HG02623 (cell line): ENCODE measurements around the gene KATNA1.

ENCODE experiments used
- ATAC-seq: cut with Tn5 transposase; IDR thresholded peaks from one replicate; pipeline ENCODE4 v1.9.1; 2021; ENCODE audit warnings: moderate library complexity; ENCODE audit not compliant: unreplicated experiment

The KATNA1 gene

GRCh38 chr6:149614337-149614736, 34.2 kb downstream of the KATNA1 start:
- ATAC-seq, result no peak

GRCh38 chr6:149608381-149608982, 40.0 kb downstream of the KATNA1 start:
- no peak for ATAC-seq

DNA sequence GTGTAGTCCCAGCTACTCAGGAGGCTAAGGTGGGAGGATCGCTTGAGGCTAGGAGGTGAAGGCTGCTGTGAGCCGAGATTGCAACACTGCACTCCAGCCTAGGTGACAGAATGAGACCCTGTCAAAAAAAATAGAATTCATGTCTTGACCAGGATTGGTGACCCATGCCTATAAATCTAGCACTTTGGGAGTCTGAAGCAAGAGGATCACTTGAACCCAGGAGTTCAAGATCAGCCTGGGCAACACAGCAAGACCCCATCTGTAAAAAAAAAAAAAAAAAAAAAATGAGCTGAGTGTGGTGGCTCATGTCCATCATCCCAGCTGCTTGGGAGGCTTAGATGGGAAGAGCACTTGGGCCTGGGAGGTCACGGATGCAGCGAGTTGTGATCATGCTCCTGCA, 48.0 kb downstream of the KATNA1 start:
- ATAC-seq, result no peak

DNA sequence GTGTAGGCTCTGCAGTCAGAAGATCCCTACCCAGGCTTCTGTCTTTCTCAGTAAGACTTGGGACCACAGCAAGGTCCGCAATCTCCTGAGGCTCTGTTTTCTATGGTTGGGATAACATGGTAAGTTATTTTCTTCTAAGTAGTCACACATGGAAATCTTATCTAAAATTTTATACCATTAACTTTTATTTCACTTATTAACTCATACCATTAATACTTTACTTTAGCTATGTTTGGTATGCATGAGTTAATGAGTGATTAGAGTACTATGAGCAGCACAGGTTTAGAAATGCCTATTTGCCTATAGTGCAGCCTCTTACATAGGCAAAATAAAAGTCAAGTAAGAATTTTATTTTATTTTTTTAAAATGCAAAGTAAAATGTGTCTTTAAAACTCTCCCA, 55.1 kb downstream of the KATNA1 start:
- no peak for ATAC-seq

DNA sequence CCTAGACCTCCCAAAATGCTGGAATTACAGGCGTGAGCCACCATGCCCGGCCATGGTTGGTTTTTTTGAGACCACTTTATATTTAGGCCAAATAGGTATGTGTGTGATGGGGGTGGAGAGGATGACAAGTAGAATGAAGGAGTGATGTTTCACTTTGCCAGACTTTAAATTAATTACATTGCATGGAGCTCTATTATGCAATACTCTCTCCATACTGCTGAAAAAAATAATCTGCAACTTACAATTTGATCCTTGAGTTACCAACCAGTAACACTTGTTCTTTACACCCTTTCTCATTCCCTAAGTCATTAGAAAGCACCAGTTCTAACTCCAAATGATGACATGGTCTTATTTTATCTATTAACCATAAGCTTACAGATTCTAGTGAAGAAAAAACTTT, 55.5 kb downstream of the KATNA1 start:
- no peak for ATAC-seq

GRCh38 chr6:149586149-149586548, 62.4 kb downstream of the KATNA1 start:
- ATAC-seq, result no peak

DNA sequence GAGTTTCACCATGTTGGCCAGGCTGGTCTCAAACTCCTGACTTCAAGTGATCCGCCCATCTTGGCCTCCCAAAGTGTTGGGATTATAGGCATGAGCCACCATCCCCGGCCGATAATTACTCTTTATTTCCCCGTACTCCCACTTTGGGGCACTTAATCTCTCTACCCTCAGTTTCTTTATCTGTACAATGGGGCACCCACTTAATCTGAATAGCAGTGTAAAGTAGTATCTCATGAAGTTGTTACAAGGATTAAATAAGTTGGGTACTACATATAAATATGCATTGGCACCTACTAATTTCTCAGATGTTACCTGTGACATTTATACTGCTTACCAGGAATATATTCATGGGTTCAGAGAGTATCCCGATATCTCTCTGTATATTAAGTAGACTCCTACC, 67.2 kb downstream of the KATNA1 start:
- no peak for ATAC-seq

DNA sequence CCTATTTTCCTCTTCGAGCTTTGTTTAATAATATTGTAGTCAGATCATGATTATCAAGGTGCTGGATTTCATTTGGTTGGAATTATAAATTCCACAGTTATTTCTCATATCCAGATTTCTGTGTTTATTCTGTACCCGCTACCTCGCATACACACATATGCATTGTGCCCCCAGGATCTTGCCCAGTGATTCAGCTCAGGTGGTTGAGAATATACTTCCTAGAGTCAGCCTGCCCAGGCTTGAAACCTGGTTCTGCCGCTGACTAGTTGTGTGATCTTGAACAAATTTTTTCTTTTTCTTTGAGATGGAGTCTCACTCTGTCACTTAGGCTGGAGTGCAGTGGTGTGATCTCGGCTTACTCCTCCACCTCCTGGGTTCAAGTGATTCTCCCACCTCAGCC, 67.6 kb downstream of the KATNA1 start:
- no peak for ATAC-seq

GRCh38 chr6:149567945-149568585, 80.4 kb downstream of the KATNA1 start:
- no peak for ATAC-seq

DNA sequence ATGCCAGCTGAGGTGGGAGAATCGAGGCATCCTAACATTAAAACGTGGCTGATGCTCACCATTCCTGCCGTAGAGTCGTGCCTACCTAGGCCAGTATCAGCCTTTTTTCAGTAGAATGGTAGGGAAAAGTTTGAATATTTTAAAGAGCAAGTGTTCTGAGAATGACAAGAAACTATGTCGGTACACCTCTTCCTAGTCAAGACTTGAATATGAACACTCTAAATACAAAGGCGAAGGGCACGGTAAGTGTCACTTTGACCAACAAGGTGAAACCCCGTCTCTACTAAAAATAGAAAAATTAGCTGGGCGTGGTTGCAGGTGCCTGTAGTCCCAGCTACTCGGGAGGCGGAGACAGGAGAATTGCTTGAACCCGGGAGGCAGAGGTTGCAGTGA, 81.3 kb downstream of the KATNA1 start:
- no peak for ATAC-seq

- ATAC-seq, result no peak
Measured at GRCh38 chr6:149566410-149567193, 81.9 kb downstream of the KATNA1 start.

GRCh38 chr6:149565527-149566409, 82.7 kb downstream of the KATNA1 start, which contains the start of gene GINM1:
TSS of gene GINM1 (plus strand) at chr6:149566375. CDS start at chr6:149566415, 40 bp downstream.
- peak; percentile 75 for ATAC-seq

DNA sequence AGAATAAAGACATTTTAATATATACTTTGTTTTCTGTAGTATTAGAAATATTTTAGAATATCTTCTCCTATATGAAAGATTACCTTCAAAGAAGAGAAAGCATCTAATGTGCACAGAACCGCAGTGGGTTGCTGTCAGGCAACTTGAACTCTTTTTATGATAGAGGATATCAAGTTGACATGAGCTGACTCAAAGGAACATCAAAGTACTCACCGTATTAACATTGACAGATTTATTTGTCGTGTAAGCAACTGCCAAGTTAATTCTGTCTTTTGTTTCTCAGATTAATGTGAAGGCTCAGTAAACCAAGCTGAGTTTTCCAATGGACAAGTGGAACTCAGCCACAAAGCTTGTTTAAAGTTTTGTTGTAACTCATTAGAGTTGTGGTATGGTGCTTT, 84.6 kb downstream of the KATNA1 start:
- ATAC-seq, result no peak

GRCh38 chr6:149563203-149563927, 85.1 kb downstream of the KATNA1 start:
- no peak for ATAC-seq

DNA sequence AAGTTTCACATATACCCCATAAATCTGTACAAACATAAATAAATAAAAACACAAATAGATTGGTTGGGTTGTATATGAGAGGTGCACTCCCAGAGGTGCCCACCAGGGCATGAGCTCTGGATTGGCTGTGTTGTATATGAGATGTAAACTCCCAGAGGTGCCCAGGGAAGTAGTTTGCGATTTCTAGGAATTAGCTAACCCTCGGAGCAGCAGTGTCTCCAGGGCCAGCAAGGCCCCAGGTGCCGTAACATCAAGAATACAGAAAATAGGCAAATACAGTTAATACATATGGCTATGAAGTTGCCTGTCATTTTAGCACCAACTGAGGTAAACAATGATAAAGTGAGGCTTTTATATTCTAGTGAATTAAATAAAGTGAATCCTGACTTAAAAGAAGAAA, 87.8 kb downstream of the KATNA1 start:
- ATAC-seq, result peak; percentile 36

DNA sequence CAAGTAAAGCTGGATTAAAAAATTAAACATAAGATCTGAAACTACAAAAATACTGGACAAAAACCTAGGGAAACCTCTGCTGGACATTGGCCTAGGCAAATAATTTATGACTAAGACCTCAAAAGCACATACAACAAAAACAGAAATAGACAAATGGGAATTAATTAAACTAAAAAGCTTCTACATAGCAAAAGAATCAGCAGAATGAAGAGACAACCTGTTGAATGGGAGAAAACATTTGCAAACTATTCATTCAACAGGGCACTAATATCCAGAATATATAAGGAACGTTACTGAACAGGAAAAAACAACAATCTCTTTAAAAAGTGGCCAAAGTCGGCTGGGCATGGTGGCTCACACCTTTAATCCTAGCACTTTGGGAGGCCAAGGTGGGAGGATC, 89.1 kb downstream of the KATNA1 start:
- no peak for ATAC-seq

GRCh38 chr6:149558029-149558428, 90.5 kb downstream of the KATNA1 start:
- no peak for ATAC-seq

GRCh38 chr6:149551920-149552319, 96.6 kb downstream of the KATNA1 start:
- ATAC-seq, result no peak

DNA sequence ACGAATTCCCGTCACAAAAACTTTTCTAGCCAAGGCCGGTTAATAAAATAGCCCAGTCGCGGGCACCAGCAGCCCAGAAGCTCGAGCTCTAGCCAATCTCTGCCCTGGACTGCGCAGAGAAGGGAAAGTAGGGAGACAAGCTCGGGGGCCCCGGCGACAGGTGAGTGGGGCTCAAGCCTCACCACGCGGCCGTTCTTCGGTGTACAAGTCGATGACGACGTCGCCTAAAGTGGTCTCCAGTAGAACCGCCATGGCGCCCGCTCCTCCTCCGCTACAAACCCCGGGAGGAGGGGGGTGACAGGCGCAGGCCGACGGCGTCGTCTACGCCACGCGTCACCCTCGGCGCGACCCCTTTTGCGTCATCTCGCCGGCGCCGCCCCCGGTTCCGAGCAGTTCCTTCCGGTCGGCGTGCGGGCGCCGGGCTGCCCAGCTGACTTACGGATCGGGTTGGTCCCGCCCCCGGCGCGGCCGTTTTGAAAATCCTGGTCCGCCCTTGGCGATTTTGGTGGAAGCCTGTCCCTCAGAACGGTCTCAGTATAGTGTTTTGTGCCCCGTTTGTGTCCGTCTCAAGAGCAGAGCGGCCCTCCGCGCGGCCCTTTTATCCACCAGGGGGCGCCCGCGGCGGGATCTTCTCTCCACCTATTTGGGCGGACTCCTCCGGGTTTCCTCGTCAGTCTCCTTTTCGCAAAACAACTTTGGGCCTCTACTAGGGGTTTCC, 102.6 kb downstream of the KATNA1 start, which contains the start of gene PPIL4:
PPIL4 (minus strand) TSS at position 290 of the 718 bp plus-strand sequence; CDS start at position 252, 38 bp downstream.
- peak; percentile 93 for ATAC-seq
